HCT116 (cell line): Measurements from ENCODE around the gene CTNNA2.

Experiments used
- CEBPB ChIP-seq: IDR thresholded peaks from 2 replicates; pipeline ENCODE4 v1.6.1; 2012; ENCODE audit warnings: low read depth
- EZH2 ChIP-seq: fragments of 200-600 bp; sonication (generic); IDR thresholded peaks from 2 replicates; pipeline ENCODE4 v1.6.1; 2017; ENCODE audit warnings: antibody characterized with exemption, mixed run types
- EZH2phosphoT487 ChIP-seq: fragments of 200-600 bp; IDR thresholded peaks from 2 replicates; pipeline ENCODE4 v1.6.1; 2018; ENCODE audit warnings: antibody characterized with exemption, borderline replicate concordance
- POLR2A ChIP-seq: IDR thresholded peaks from 2 replicates; pipeline ENCODE4 v1.7.0; 2011; ENCODE audit warnings: borderline replicate concordance; ENCODE audit not compliant: insufficient read depth, insufficient read length; ENCODE audit errors: extremely low read depth
- POLR2AphosphoS5 ChIP-seq: IDR thresholded peaks from 2 replicates; pipeline ENCODE4 v1.6.1; 2011; ENCODE audit warnings: mild to moderate bottlenecking, low read depth, low read length, moderate library complexity
- RAD21 ChIP-seq: IDR thresholded peaks from 2 replicates; pipeline ENCODE4 v1.6.1; 2012; ENCODE audit warnings: low read depth, mild to moderate bottlenecking
- SIN3A ChIP-seq: IDR thresholded peaks from 2 replicates; pipeline ENCODE4 v1.6.1; 2012; ENCODE audit warnings: low read depth
- SRF ChIP-seq: IDR thresholded peaks from 2 replicates; pipeline ENCODE4 v1.6.1; 2012; ENCODE audit warnings: low read depth
- ZNF274 ChIP-seq: fragments of 200-500 bp; sonication (Bioruptor generic); IDR thresholded peaks from 2 replicates; pipeline ENCODE4 v1.6.1; 2014; ENCODE audit warnings: mild to moderate bottlenecking, low read depth, low read length, inconsistent platforms
- TF ChIP-seq, protein P1 (sequence below), 3 experiments: fragments of 200-600 bp in 1 of 3; sonication (generic) in 1 of 3; IDR thresholded peaks in 2 of 3; conservative IDR thresholded peaks in 1 of 3; 2 replicates each; pipeline ENCODE4 v1.5.1; 2012 to 2017; ENCODE audit warnings: low read depth in 2 of 3, low read length in 2 of 3, antibody characterized with exemption in 1 of 3, borderline replicate concordance in 1 of 3, control low read depth in 1 of 3, mild to moderate bottlenecking in 1 of 3, mixed read lengths in 1 of 3, mixed run types in 1 of 3, moderate library complexity in 1 of 3; ENCODE audit not compliant: insufficient read depth in 1 of 3
- TF ChIP-seq, protein P2 (sequence below): IDR thresholded peaks from 2 replicates; pipeline ENCODE4 v1.6.1; 2012
- TF ChIP-seq, protein P3 (sequence below): IDR thresholded peaks from 2 replicates; pipeline ENCODE4 v1.6.1; 2011; ENCODE audit warnings: mild to moderate bottlenecking, low read length, moderate library complexity; ENCODE audit not compliant: insufficient replicate concordance; ENCODE audit errors: extremely low read depth

DNA sequence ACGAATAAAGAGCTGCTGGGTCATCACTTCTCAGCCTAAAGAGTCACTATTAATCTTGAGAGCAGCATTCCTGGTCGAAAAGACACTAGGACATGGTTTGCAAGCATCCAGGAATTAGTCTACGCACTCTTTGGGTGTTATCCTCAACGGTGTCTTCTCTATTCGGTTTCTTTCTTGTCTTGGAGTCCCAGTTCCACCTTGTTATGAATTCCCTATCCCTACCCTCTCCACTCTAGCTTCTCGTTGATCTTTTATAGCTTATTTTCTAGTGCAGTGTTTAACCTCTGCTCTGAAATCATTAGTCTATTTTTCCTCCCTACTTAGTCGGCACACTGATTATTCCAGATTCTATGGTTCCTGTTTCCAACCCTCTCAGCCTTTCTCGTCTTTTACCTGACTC is 949.8 kb downstream of the CTNNA2 start:
- TF ChIP-seq, protein P1, sequence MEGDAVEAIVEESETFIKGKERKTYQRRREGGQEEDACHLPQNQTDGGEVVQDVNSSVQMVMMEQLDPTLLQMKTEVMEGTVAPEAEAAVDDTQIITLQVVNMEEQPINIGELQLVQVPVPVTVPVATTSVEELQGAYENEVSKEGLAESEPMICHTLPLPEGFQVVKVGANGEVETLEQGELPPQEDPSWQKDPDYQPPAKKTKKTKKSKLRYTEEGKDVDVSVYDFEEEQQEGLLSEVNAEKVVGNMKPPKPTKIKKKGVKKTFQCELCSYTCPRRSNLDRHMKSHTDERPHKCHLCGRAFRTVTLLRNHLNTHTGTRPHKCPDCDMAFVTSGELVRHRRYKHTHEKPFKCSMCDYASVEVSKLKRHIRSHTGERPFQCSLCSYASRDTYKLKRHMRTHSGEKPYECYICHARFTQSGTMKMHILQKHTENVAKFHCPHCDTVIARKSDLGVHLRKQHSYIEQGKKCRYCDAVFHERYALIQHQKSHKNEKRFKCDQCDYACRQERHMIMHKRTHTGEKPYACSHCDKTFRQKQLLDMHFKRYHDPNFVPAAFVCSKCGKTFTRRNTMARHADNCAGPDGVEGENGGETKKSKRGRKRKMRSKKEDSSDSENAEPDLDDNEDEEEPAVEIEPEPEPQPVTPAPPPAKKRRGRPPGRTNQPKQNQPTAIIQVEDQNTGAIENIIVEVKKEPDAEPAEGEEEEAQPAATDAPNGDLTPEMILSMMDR (IDR thresholded peaks at IDR 0.05 in 2 of 3, conservative IDR thresholded peaks at IDR 0.05 in 1 of 3; ENCODE audit: borderline replicate concordance in 1 of 3, insufficient read depth in 1 of 3, low read depth in 2 of 3, low read length in 2 of 3), result no peak
- no peak for TF ChIP-seq ZNF274
- TF ChIP-seq POLR2A, result no peak
- TF ChIP-seq, protein P2, sequence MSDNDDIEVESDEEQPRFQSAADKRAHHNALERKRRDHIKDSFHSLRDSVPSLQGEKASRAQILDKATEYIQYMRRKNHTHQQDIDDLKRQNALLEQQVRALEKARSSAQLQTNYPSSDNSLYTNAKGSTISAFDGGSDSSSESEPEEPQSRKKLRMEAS, result no peak
- TF ChIP-seq EZH2phosphoT487, result no peak
- no peak for TF ChIP-seq POLR2AphosphoS5
- TF ChIP-seq EZH2, result no peak
- no peak for TF ChIP-seq RAD21
- TF ChIP-seq CEBPB, result no peak
- TF ChIP-seq SRF, result no peak
- TF ChIP-seq SIN3A, result no peak
- TF ChIP-seq, protein P3, sequence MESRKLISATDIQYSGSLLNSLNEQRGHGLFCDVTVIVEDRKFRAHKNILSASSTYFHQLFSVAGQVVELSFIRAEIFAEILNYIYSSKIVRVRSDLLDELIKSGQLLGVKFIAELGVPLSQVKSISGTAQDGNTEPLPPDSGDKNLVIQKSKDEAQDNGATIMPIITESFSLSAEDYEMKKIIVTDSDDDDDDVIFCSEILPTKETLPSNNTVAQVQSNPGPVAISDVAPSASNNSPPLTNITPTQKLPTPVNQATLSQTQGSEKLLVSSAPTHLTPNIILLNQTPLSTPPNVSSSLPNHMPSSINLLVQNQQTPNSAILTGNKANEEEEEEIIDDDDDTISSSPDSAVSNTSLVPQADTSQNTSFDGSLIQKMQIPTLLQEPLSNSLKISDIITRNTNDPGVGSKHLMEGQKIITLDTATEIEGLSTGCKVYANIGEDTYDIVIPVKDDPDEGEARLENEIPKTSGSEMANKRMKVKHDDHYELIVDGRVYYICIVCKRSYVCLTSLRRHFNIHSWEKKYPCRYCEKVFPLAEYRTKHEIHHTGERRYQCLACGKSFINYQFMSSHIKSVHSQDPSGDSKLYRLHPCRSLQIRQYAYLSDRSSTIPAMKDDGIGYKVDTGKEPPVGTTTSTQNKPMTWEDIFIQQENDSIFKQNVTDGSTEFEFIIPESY, result no peak
